ENCODE results near the gene AP4S1.
A peak's percentile ranks its signal among the peaks of the same experiment; 100 is the strongest.
"Not testable (repeated sequence)": the region's sequence is repeated elsewhere in the genome, so short reads cannot be mapped to it uniquely, and the experiment has no call there.

Gene AP4S1

DNA sequence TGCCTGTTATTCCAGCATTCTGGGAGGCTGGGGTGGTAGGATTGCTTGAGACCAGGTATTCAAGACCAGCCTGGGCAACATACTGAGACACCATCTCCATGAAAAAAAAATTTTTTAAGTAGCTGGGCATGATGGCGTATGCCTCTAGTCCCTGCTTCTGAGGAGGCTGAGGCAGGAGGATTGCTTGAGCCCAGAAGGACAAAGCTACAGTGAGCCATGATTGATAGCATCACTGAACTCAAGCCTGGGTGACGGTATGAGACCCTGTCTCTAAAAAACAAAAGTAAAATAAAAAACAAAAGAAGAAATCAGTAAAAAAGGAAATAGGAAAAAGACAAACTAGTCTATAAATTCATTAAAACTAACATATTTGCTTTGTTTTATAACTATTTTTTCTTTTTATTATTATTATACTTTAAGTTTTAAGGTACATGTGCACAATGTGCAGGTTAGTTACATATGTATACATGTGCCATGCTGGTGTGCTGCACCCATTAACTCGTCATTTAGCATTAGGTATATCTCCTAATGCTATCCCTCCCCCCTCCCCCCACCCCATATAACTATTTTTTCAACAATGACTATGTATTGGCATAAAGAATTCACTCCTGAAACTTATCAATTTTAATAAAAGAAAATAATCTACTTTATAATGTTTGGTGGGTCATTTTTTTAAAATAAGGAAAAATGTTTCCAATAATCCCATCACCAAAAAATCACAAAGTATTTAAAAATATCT, 15.4 kb upstream of the AP4S1 start:
- DNase-seq, result no peak

DNA sequence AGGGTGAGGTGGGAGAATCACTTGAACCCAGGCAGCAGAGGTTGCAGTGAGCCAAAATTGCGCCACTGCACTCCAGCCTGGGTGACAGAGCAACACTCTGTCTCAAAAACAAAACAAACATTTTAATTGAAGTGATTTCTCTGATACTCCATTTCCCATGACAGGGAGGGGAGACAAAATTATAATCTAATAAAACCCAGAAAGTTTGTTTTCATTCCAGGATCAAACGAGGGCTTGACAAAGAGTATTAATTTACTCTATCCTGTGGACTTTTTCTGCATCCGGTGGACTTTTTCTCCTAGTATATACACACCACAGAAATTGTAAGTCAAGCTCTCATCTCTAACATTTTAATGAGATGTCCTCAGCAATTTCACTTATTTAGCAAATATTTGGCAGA, 14.5 kb upstream of the AP4S1 start:
- DNase-seq, result no peak

DNA sequence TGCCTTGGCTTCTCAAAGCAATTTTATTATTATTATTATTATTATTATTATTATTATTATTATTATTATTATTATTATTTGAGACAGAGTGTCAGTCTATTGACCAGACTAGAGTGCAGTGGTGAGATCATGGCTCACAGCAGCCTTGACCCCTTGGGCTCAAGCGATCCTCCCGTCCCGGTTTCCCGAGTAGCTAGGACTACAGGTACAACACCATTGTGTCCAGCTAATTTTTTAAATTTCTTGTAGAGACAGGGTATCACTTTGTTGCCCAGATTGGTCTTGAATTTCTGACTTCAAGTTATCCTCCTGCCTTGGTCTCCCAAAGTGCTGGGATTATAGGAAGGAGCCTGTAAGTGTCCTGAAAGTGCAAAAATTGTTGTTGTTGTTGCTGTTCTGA, 11.6 kb upstream of the AP4S1 start:
- DNase-seq, result no peak

DNA sequence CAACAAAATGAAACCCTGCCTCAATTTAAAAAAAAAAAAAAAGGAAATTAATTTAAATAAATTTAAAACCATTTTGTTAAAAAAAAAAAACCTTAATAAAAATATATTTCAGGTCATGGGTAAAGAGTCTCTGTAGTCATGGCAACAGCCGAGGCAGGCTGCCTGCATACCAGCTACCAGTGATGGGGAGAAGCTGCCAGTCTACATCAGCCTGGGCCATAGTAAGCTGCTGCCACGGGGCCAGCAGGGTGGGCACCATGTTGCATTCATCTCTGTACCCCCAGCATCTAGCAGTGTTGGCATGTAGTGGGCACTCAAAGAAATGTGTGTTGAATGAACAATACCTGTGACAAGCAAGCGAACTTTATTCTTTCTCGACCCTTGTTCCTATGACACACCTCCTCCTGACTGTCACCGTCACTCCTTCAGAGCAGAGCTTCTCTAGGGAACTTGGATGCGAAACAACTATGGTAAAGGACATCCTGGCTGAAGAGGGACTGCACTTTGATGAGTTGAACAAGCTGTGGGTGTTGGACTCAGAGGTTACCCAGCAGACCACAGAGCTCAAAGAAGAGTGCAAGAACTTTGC, 7.3 kb upstream of the AP4S1 start:
- DNase-seq, result no peak

DNA sequence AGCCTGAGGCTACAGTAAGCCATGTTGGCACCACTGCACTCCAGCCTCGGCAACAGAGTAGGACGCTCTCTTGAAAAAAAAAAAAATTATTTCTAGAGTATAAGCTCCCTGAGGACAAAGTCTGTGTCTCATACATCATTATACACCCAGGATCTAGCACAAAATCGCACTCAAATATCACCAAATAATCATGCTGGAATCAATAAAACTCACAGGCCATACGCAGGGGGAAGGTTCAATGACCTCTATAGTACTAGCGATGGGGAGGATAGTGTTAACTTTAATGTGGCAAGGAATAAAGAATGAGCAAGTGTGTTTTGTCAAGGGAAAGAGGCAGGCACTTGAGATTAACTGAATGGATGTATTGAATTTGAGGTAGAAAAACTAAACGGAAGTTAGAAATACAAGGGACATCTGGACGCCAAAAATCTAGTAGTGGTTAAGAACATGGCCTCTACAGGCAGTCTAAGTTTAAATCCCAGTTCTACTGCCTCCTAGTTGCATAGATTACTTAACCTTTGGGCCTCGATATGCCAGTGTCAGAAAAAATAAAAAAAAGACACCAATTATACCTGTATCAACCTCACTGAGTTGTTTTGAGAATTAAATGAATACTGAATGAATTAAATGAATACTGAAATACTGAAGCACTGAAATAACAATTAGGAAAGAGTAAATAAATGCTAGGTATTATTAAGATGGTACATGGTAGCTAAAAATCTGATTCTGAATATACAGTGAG, 4.4 kb upstream of the AP4S1 start:
- DNase-seq, result no peak

DNA sequence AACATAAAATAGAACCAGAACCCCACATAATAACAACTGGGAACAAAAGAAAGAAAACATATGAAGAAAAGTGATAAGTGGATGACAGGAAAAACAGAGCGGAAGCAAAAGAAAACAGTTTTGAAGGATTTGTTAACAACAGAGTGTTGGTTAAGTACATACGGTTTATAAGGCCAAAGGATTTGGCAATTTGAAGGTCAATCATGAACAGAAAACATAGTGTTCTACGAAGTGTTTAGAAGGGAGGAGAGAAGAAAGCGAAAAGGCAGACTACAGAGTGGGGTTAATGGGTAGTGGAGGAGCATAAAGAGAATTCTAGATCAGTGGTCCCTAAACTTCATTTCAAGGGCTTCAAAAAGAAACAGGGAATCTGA, 3.9 kb upstream of the AP4S1 start:
- no peak for DNase-seq

DNA sequence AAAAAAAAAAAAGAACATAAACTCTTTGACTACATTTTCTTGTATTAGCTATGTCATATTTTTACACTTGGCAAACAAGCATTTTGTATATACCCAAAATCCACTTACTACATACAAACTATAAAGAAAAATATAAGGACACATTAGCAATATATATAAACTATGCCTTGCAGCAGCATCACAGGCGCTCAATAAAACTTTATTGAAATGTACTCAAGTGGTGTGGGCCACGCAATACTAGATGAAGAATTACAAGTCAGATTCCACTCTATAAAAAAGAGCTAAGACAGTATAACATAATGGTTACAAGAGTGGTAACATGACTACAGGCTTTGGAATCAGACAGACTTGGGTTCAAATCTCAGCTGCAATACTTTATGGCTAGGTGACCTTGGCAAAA, 3.1 kb upstream of the AP4S1 start:
- no peak for DNase-seq

DNA sequence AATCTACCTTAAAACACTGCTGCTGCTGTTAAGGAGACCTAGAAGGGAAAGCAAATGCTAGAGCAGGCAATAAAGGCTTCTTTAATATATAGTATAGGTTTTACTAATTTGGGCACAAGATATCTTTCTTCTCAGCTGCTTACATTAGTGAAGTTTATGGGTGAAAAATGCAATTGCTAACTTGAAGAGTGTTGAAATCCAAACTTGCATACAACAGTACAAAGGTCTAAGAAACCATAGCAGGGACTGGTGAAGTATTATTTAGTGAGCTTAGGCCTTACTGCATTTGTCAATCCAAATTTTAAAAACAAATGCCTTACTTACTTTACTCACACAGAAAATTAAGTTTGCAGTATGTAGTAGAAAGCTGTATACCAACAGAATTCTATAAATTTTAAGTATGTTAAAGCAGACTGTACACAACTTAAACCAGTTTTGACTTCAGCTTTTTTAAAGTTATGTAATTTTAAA, 1.4 kb upstream of the AP4S1 start:
- DNase-seq, result no peak

DNA sequence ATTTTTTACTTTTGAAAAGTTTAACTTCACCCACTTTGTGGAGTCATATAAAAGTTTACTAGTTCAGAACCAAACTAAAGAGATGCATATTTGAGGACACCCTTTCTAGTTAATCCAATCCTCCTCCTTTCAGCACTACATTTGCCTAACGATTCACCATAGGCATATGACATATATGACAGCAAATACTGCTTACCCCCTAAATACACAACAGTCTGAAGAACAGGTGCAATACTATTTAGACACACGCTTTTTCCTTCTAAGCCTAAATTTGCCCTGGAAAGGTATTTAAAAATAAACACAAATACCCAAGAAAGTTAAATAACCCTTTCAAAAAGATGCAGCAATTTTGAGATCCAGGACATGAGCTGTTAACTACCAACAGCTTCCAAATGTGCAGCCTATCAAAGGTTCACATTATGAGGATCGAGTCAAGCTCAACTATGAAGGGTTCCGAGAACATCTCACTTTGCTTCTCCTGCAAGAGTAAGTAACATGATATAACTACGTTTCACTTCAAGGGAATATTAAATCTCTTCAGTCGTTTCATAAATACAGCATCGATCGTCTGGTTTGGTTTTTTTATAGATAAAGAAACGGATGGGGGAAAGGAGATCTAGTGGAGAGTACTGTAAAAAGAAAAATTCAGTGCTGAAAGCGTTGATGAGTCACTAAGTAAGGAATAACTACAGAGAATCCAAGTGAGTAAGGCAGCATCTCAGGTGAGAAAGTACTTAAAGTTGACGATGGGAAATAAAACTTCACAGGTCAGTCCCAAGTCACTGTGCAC, 677 bp upstream of the AP4S1 start:
- DNase-seq, result no peak

DNA sequence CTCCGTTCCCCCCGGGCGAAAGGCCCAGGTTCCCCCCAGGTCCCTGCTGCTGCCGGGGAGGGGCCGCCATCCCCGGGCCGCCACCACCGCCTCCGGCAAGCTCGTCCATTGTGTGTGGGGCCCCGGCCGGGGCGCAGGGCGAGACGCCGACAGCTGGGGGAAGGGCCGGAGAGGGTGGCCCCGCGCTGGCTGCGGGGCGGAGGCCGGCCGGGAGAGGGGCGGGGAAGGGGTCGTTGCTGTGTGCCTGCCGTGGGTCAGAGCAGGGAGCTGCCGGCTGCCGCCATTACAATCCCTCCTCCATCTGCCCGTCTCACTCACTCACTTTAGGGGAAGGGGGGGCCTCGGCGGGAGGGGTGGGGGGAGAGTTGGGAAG, 614 bp downstream of the AP4S1 start, which contains the start of gene STRN3:
STRN3 (minus strand) TSS at position 303 of the 373 bp plus-strand sequence; CDS start at position 109, 194 bp downstream.
- no peak for DNase-seq

DNA sequence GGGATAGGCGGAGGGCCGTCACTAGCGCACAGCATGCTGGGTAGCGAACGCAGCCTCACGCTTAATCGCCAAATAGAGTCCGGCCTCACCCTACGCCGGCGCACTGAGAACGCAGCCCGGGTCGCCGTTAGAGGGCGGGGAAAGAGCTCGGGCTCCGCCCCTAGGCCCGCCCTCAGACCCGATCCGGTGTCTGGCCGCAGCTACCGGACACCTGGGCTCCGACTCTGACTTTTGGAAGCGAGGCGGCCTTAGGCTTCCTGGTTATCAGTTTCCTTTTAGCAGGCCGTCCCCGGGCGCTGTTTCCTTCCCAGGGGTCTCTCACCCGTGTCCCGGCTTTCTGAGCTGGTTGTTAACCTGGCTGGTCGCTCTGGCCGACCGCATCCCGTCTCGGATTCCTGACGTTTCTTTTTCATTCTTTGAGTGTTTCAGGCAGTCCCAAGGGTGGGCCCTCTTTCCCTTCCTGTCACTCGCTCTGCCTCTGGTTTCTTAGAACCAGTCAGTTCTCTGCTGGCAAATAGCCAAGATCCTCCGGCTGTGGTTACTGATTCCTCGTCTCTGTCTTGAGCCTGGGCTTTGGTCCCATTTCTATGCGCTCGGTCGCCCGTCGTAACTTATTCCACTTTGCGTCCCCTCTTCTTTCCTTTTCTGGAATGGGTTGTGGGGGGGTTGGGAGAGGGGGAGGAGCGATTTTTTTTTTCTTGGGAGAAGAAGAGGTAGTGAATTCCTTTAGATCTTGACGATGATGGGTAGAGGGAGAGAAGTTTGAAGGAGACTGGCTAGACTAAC, 1.2 kb downstream of the AP4S1 start:
- peak; percentile 81 for DNase-seq

DNA sequence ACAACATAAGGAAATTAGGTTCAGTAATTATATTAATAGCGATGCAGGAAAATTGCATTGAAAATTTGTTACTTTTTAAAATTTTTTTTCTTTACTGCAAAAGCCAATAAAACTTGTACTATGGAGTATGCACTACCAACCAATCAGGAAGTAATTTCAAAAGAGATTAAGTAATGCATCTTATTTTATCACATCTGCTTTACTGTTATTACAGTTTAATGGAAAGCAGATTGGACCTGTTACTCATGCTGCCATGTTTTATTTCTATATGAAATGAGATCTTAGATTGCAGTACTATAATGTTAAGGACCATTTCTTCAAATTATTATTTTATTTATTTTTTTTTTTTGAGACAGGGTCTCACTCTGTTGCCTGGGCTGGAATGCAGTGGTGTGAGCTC, 2.4 kb downstream of the AP4S1 start:
- DNase-seq, result no peak

DNA sequence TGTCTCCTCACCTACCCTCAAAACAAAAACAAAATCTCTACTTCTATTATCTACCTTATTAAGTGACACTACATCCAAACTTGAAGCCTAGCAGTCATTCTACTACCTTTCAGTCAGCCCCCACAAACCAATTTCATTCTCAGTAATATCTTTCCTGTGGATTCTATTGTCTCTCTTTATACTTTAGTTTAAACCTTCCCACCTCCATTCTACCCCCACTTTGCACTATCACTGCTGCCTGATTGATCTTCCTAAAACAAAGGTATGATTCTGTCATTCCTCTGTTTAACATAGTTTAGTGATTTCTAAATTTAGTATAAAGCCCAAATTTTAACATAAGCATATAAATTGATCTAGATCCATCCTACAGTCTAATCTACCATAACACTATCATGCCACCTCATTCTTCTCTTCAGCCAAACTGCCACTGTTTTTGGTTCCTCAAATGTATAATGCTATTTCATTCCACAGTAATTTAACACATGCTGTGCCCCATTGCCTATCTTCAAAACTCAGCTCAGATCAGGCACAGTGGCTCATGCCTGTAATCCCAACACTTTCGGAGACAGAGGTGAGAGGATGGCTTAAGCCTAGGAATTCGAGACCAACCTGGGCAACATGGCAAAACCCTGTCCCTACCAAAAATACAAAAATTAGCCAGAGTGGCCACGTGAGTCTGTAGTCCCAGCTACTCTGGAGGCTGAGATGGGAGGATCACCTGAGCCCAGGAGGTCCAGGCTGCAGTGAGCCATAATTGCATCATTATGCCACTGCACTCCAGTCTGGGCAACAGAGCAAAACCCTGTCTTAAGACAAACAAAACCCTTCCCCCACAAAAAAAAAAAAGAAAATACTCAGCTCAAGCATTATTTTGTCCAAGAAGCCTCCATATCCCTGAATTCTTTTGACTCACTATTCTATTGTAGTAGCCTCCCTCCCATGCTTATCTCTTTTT, 3.8 kb downstream of the AP4S1 start:
- DNase-seq, result no peak

DNA sequence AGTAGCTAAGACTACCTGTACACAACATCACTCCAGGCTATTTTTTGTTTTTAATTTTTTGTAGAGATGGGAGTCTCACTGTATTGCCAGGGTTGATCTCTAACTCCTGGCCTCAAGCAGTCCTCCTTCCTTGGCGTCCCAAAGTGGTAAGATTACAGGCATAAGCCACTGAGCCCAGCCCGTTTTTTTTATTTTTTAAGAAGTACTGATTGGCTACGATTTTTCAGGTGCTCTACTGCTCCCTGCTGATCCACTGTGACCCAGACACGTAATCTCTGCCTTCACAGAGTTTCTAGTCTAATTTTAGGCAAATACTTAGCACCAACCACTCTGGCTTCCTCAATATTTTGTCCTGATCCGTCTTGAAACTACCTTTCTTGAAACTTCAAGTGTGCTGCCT, 5.0 kb downstream of the AP4S1 start:
- DNase-seq, result no peak

DNA sequence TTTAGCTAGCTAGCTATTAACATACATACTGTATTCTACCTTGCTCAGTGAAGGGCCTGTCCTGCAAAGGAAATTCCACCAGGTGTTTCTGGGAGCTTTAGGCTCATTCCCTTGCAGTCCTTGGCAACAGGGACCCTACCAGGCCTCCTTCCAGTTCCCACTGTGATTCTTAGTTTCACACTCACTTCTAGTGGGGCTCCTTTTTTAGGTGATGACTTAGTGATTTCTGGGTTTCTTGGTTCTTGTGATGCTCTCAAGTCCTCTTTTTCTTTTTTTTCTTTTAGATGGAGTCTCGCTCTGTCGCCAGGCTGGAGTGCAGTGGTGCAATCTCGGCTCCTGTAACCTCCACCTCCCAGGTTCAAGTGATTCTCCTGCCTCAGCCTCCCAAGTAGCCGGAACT, 11.1 kb downstream of the AP4S1 start:
- no peak for DNase-seq

DNA sequence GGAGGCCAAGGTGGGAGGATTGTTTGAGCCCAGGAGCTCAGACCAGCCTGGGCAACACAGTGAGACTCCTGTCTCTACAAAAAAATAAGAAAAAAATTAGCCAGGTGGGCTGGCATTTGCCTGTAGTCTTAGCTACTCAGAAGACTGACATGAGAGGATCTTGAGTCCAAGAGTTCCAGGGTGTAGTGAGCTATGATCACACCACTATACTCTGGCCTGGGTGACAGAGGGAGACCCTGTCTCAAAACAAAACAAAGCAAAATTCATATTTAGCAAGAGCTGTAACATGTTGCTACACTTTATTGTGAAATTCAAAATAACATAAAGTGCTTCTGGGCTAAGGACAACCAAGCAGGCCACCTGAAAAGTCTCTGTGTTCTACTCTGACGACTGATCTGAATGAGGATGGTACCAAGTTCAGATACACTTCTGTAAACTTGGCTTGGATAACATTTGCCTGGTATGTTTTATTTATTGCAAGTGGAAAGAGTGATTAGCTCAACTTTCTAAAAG, 12.3 kb downstream of the AP4S1 start:
- no peak for DNase-seq

DNA sequence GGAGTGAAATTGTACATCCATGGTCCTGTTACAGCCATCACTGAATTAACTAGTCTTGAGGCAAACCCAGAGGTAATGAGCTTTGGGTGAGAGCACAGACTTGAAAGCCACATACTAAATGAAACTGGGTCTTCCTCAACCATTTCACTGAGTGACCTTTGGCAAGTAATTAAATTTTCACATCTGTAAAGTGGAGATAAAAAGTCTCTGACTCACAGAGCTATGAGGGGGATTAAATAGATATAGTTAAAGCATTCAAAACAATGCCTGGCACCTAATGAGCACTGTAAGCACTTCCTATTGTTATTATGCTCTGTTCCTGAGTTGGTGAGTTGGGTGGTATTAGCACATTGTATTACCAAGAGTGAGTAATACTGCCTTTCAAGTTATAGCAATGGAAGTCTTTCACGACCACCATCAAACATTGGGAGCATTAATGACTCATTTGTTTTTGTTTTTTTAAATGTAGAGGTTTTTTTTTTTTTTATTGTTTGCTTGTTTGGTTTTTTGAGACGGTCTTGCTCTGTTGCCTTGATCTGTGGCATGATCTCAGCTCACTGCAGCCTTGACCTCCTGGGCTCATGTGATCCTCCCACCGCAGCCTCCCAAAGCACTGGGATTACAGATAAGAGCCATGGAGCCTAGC, 13.2 kb downstream of the AP4S1 start:
- no peak for DNase-seq

DNA sequence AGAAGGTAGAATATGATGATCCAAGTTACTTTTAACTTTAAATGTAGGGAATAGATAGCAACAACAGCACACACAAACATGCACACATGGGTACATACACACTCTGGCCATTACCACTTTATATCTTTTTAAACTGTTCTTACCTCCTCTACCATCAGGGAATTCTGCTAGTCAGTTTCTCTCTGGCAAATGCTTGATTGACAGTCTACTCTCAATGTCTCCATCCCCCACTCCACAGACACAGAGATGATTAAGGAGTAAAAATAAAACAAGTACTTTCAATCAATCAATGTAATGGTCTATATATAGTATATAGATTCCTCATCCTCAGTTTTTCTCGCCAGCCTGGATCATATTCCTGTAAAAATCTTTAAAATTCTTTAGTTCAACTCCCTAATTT, 16.9 kb downstream of the AP4S1 start:
- DNase-seq, result no peak

DNA sequence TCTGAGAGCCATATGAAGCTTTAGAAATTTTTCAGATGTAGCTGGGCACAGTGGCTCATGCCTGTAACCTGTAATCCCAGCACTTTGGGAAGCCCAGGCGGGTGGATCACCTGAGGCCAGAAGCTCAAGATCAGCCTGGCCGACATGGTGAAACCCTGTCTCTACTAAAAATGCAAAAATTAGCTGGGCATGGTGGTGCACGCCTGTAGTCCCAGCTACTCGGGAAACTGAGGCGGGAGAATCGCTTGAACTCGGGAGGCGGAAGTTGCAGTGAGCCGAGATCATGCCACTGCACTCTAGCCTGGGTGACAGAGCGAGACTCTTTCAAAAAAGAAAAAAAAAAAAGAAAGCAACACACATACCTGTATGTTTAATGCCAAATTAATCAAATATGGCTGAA, 17.4 kb downstream of the AP4S1 start:
- DNase-seq, result not testable (repeated sequence)

DNA sequence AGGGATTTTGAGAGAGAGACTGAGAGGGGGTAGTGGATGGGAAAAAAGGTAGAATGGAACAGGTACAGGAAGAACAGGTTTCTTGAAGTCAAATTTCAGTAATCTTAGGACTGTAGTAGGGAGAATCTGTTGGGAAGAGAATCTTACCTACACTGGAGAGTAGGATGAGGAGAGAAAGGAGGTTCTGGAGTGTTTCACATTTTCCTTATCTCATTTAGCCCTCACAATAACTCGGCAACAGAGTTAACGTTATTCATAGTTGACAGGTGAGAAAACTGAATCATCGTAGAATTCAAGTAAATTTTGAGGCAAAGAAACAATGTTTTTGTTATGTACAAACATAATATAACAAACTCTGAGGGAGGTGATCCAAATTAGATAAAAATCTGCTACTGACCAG, 17.9 kb downstream of the AP4S1 start:
- no peak for DNase-seq

Measured in NCI-H2081 treated with DMSO at 0.1 percent for 48 hours (cell line).